ENCODE measurements around the gene NTRK3. TPM values are rescaled to one million over a fixed set of nuclear protein-coding genes. Genes with fewer than 3 reads are reported as not detected.

The NTRK3 gene
- total and polyA plus RNA-seq, 2 of the 8 experiments (the other 6 are each of a cell fraction or from before 2014, with no cell fraction given): 4.5 to 6.8 TPM

GRCh38 chr15:87935583-87935982 is 321.0 kb downstream of the NTRK3 start:
- Histone ChIP-seq H3K4me2 (ENCODE audit: insufficient read depth in 1 of 2, low read depth in 2 of 2, low read length in 2 of 2) (no peak overlapping the region), H3K23ac (ENCODE audit: insufficient read length) (no peak overlapping the region), H3K27ac (ENCODE audit: low read depth, low read length) (no peak overlapping the region), H3K4me3 (ENCODE audit: extremely low read depth in 1 of 4, insufficient read depth in 2 of 4, low read depth in 3 of 4, low read length in 4 of 4) (no peak overlapping the region), H3K56ac (replicated peaks; ENCODE audit: insufficient read length, low read depth, low read length) (no peak overlapping the region), H3K9me3 (ENCODE audit: insufficient read depth in 2 of 2, low read depth in 1 of 2, low read length in 1 of 2) (no peaks in the 10 kb centered on the region), H3K27me3 (replicated peaks in 1 of 4; ENCODE audit: control insufficient read depth in 3 of 4, extremely low read depth in 1 of 4, insufficient read depth in 3 of 4, low read length in 3 of 4) (no peaks in the 10 kb centered on the region), H3K4me1 (replicated peaks in 1 of 4; ENCODE audit: control insufficient read depth in 3 of 4, insufficient read depth in 4 of 4, low read length in 3 of 4) (no peaks in the 10 kb centered on the region), H3K79me2 (ENCODE audit: control insufficient read depth in 1 of 2, insufficient read depth in 2 of 2, low read length in 2 of 2) (no peaks in the 10 kb centered on the region), H2AFZ (ENCODE audit: low read length) (no peak overlapping the region), H3K4ac (replicated peaks; ENCODE audit: insufficient read length, low read depth, low read length) (no peak overlapping the region), H2BK120ac (replicated peaks; ENCODE audit: low read depth, low read length) (no peak overlapping the region), H3K23me2 (ENCODE audit: low read depth, low read length) (no peaks in the 10 kb centered on the region), H2BK5ac (ENCODE audit: low read depth, low read length) (no peak overlapping the region), H2BK15ac (ENCODE audit: low read length) (no peak overlapping the region), H4K8ac (ENCODE audit: extremely low read depth, insufficient read depth, low read length) (no peak overlapping the region), H2BK12ac (ENCODE audit: low read depth, low read length) (no peak overlapping the region), H4K20me1 (replicated peaks in 1 of 2; ENCODE audit: control insufficient read depth in 1 of 2, insufficient read depth in 2 of 2, low read length in 2 of 2) (no peaks in the 10 kb centered on the region), H3K36me3 (ENCODE audit: control insufficient read depth in 2 of 4, insufficient read depth in 4 of 4, low read length in 3 of 4) (no peaks in the 10 kb centered on the region), H3K14ac (ENCODE audit: insufficient read length) (no peak overlapping the region), H2AK5ac (ENCODE audit: low read depth, low read length) (no peak overlapping the region), H3K79me1 (ENCODE audit: low read depth, low read length) (no peaks in the 10 kb centered on the region), H4K5ac (ENCODE audit: insufficient read length, low read depth, low read length) (no peak overlapping the region), H2BK20ac (ENCODE audit: low read length) (no peak overlapping the region), H4K91ac (replicated peaks; ENCODE audit: insufficient read length, low read length) (no peak overlapping the region), H3K9ac (replicated peaks in 1 of 4; ENCODE audit: extremely low read depth in 1 of 4, low read depth in 3 of 4, low read length in 3 of 4) (no peak overlapping the region), H3K18ac (ENCODE audit: extremely low read depth, low read length) (no peak overlapping the region)
- ChIA-PET CTCF (ENCODE audit: partially characterized antibody) (no interaction called here), POLR2A (ENCODE audit: partially characterized antibody) (no interaction called here)
- 89% methylated on average over 2 of the region's 2 CpGs; no CpG with 5 or more reads in 1 of the 2 experiments for WGBS, 2 experiments (ENCODE audit: extremely low coverage in 1 of 2, insufficient coverage in 1 of 2, insufficient read length in 1 of 2, insufficient replicate concordance in 2 of 2, low coverage in 1 of 2, low lambda C conversion rate in 2 of 2, missing lambda C conversion rate in 1 of 2)
- no peak for TF ChIP-seq POLR2A (IDR thresholded peaks at IDR 0.05; ENCODE audit: control extremely low read depth in 1 of 2, low read depth in 2 of 2, low read length in 2 of 2)
- FAIRE-seq (no peak), DNase-seq (ENCODE audit: low read depth in 1 of 2, low spot score in 2 of 2) (no peak)
